AG10803 (cell line): ENCODE measurements around the gene OTOR.
A peak's percentile ranks its signal among the peaks of the same experiment; 100 is the strongest.

Experiments used
- DNase-seq: peaks from one replicate; pipeline ENCODE4 v3.0.0; 2010; ENCODE audit warnings: low read depth
- H3K4me3 ChIP-seq: 2 replicates; pipeline ENCODE4 v1.5.1; 2011; ENCODE audit warnings: mild to moderate bottlenecking, low read length, control low read depth
- TF ChIP-seq, protein P1 (sequence below): conservative IDR thresholded peaks from 2 replicates; pipeline ENCODE4 v1.5.1; 2011; ENCODE audit warnings: mild to moderate bottlenecking, low read length, control low read depth, inconsistent platforms

Gene OTOR

GRCh38 chr20:16781496-16781895 is 33.3 kb downstream of the OTOR start:
- TF ChIP-seq, protein P1, sequence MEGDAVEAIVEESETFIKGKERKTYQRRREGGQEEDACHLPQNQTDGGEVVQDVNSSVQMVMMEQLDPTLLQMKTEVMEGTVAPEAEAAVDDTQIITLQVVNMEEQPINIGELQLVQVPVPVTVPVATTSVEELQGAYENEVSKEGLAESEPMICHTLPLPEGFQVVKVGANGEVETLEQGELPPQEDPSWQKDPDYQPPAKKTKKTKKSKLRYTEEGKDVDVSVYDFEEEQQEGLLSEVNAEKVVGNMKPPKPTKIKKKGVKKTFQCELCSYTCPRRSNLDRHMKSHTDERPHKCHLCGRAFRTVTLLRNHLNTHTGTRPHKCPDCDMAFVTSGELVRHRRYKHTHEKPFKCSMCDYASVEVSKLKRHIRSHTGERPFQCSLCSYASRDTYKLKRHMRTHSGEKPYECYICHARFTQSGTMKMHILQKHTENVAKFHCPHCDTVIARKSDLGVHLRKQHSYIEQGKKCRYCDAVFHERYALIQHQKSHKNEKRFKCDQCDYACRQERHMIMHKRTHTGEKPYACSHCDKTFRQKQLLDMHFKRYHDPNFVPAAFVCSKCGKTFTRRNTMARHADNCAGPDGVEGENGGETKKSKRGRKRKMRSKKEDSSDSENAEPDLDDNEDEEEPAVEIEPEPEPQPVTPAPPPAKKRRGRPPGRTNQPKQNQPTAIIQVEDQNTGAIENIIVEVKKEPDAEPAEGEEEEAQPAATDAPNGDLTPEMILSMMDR = no peak
- H3K4me3 ChIP-seq = no peak overlapping the region
- no peak for DNase-seq

DNA sequence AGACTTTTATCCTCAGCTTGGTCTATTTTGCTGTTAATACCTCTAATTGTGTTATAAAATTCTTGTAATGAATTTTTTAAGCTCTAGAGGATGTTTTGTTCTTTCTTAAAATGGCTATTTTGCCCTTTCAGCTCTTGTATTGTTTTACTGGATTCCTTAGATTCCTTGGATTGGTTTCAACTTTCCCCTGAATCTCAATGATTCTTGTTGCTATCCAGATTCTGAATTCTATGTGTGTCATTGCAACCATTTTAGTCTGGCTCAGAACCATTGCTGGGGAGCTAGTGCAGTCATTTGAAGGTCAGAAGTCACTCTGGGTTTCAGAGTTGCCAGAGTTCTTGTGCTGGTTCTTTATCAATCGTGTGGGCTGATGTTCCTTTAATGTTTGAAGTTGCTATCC is 37.1 kb downstream of the OTOR start:
- TF ChIP-seq, protein P1 = no peak
- peak; percentile 38 for DNase-seq
- H3K4me3 ChIP-seq = no peak overlapping the region
